ENCODE results near the gene KLHL26.

GRCh38 chr19:18684642-18684993 lies 47.8 kb downstream of the KLHL26 start:
- TF ChIP-seq CTCF (IDR thresholded peaks at IDR 0.05; ENCODE audit: low read length) (no peak), EZH2 (optimal IDR thresholded peaks at IDR 0.05; ENCODE audit: low read depth, low read length) (no peak)

All from MM.1S (cell line).